HG03442 (cell line): ENCODE data around the gene TANGO2.

Experiments
- ATAC-seq: cut with Tn5 transposase; IDR thresholded peaks from one replicate; pipeline ENCODE4 v1.9.1; 2021; ENCODE audit warnings: mild to moderate bottlenecking, moderate library complexity; ENCODE audit not compliant: unreplicated experiment

TANGO2 gene

GRCh38 chr22:20113551-20114310, 92.8 kb downstream of the TANGO2 start:
- ATAC-seq: no peak

- no peak for ATAC-seq
Observed at GRCh38 chr22:20114506-20115475, 93.9 kb downstream of the TANGO2 start.

GRCh38 chr22:20115691-20116375, 94.9 kb downstream of the TANGO2 start, which contains the start of gene RANBP1:
Gene RANBP1 (plus strand): TSS chr22:20116104. CDS start chr22:20116185, 81 bp downstream.
- no peak for ATAC-seq

GRCh38 chr22:20116376-20116950, 95.6 kb downstream of the TANGO2 start:
- ATAC-seq: no peak
